Measurements from ENCODE around the gene UGT1A1.

- TF ChIP-seq CTCF (IDR thresholded peaks at IDR 0.05) (no peak), POLR2A (IDR thresholded peaks at IDR 0.05) (no peak)
Observed at GRCh38 chr2:233791151-233791882, 31.2 kb downstream of the UGT1A1 start.

Measured in esophagus squamous epithelium (tissue), 4 donors.